GM18508 (cell line): ENCODE data around the gene RGP1.

Source experiments
- ATAC-seq: cut with Tn5 transposase; IDR thresholded peaks from one replicate; pipeline ENCODE4 v1.9.1; 2021; ENCODE audit warnings: moderate number of reproducible peaks; ENCODE audit not compliant: insufficient read depth, unreplicated experiment

The RGP1 gene

DNA sequence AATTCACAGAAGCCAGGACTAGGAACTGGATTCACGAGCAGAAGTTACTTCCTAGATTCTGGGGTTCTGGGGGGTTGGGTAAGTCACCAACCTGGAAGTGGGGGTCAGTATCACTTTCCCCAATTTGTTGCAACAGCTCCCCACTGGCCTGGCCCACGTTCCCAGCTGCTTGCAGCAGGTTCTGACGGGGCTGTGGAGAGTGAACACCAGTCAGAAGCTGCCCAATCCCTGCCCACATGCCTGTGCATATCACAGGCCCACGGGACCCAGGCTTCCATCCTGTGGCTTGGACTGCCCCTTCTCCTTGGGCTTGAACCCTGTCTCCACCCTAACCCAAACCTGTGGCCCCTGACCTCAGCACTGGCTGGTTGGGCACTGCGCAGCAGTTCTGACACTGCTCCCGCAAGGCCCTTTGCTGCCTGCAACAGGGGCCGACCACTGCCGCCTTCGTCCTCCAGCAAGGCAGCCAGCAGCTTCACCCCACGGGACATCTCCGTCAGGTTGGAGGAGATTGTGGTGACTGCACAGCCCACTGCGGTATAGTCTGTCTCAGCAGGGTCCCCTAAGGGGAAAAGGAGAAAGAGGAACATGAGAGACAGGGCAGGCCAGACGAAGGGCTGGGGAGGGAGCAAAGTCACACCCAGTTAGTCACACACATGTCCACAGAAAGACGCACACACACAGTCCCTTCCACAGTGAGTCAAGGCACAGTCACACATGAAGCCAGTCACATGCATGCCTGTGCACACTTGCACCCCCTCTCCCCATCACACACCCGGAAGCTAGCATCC is 30.2 kb upstream of the RGP1 start:
- ATAC-seq = no peak

DNA sequence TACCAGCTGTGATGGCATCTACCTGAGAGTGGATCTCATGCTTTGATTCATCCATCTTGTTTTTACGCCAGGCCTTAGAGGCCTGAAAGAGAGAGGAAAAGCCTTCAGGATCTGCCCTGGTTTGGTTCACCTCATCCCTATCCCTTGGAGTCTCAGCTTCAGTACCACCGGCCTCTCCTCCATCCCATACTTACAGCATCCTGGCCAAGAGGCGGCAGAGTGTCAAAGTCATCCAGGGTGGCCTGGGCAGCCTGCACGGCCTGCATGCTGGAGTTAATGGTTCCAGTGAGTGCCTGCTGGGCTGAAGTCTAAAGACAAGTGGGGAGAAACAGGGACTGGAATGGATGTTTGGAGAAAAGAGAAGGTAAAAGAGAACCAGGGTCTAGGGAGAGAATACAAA is 29.5 kb upstream of the RGP1 start:
- no peak for ATAC-seq

DNA sequence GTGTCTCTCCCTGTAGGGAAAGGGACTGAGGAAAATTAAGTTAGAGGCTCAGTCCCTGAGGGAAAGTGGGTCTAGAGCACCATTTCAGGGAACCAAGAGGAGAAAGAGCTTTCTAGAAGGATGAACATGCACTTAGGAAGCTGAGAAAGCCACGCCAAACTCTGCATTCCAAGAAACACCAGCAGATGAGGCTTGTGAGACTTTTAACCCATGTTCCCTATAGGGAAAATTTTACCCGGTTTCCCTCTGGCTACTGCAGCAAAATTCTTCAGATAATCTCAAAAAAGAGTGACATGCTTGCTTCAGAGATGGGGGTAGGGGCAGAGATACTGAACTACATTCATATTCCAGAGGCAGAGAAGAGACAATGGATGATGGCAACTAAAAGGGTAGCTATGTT is 25.7 kb upstream of the RGP1 start:
- no peak for ATAC-seq

DNA sequence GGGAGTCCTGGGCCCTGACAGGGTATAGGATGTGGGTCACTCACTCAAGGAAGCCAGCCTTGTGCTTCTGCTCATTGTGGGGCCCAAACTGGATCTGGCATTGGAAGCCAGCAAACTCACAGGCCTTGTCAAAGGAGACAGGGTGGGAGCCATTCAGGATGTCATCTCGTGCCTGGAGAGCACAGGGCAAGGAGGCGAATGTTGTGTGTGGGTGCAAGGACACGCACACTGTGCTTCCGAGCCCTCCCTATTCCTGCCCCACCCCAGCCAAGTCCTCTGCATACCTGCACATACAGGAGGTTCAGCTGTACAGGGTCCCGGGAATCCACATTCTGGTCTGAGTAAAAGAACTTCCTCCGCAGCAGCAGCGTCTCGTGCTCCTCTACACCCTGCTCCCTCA is 25.2 kb upstream of the RGP1 start:
- ATAC-seq = no peak

DNA sequence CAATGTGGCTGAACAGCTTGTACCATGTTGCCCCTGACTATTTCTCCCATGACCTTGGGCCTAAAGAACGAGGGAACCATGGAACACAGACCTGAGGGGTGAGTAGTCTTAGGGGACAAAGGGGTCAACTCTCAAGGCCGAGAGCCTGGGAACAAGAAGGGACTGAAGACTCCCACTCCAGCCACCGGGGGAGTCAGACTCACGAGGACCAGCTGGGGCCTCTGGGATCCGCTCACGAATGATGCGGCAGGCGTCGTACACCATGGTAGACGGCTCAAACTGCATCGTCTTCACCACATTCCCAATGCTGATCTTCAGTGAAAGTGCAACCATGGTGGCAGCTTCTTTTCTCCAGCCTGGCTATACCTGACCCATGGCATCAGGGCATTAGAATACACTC is 23.7 kb upstream of the RGP1 start:
- no peak for ATAC-seq

DNA sequence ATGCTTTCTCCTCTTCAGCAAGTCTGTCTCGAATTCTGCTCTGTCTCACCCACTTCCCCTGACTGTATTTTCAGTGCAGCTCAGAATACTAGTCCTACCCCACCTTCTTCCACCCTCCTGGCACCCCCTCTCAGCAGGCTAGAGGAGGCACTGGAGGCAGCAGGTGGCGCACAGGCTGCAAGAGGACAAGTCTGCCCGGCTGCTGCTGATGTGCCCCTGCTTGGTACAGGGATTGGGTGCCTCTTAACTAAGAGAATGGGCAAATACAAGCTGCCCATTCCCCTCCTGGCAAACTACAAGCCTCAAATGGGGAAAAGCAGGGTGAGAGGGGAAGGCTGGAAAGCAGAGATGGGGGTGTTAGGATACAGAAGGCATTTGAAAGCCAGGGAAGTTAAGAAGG is 22.2 kb upstream of the RGP1 start:
- no peak for ATAC-seq

DNA sequence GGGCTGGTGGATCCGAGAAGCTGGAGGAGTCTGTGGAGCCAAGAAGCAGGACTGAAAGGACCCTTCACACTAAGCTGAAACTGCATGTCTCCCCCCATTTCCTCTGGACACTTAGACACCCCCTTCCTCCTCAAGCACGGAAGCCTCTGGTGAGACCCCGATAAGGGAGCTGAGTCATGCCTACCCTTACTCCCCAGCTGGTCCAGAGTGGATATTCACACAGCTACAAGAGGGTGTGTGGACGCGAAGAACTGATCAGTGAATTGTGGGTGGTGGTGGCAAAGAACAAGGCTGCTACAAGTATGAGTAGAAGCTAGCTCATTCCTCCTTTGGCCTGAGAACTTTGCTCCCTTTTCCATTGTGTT is 21.4 kb upstream of the RGP1 start:
- ATAC-seq = no peak

DNA sequence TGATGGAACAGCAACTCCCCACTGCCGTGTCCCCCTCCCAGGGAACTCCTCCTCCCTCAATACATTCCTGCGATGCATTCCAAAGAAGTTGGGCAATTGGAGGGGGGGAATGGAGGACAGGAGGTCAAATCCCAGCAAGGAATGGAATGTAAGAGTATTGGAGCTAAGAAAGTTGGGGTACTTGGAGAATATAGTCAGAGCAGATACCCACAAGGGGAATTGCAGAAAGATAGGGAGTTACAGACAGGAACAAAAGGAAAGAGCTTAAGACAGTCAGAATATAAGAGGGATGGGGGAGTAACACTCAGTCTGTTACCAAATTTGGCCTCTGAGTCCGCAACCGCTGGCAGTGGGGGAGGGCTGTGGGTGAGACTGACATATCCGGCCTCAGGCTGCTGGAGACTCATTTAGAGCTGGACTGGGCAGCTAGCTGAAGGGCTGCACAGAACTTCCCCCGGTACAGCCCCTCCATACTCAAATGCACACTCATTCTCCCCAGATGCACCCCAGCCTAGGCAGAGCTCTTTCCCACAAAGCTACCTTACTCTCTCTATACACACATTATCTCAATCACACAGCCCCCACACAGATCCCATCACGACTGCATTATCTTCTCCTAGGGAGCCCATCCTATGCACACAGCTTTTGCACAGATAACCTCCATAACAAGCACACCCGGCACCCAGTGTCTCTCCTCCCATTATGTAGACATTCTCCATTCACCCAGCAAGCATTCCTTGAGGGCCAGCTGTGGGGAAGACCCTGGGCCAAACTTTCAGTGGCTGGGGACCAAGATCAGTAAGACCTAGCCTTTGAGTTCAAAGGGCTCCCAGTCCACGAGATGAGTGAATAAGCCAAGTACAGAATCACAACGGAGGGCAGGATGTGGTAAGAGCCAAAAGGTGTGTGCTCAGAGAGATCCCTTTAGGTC is 20.8 kb upstream of the RGP1 start:
- no peak for ATAC-seq

DNA sequence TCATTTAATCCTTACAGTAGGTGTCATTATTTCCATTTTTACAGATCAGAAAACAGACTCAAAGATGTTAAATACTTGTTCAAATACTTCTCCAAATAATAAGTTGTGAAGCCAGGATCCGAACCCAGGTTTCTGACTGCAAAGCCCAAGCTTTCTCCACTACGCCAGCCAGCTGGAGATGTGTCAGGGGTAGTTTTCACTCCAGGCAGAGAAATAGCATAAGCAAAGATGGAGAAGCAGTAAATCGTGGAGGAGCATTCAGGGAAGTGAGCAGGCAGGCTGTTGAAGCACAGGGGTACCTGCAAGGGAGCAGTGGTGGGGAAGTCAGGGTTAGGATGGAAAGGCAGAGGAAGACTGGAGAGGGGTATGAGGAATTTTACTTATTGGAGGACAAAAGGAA is 20.0 kb upstream of the RGP1 start:
- ATAC-seq = no peak

DNA sequence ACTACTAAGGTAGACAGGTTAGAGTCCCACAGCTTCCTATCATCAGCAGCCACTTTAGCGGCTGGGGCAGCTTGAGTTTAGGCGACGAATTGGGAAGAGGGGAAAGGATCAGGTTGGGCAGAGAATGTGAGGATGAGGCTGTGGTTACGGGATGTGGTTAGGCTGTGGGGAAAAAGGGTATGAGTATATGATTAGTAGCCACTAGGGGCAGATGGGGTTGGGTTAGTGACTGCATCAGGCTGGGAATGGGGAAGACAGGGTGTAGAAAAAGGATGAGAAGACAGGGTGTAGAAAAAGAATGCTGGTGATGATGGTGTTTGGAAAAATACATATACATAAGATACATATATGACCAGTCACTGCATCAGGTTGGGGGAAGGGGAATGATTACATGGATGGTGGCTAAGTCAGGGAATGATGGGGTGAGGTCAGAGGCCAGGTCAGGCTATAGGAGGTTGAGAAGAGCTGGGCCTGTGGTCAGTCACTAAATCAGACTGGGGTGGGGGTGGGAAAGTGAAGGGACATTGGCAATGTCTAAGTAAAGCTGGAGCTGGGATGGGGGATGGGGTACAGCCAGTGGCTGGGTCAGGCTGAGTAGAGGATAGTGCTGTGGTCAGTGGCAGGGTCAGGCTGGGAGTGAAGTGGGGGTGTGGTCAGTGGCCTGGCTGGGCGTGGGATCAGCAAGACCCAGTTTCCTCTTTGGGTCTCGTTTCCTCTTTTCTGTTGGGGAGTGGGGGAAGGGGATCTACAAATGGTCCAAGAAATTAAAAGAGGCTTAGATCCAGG is 19.2 kb upstream of the RGP1 start:
- no peak for ATAC-seq

DNA sequence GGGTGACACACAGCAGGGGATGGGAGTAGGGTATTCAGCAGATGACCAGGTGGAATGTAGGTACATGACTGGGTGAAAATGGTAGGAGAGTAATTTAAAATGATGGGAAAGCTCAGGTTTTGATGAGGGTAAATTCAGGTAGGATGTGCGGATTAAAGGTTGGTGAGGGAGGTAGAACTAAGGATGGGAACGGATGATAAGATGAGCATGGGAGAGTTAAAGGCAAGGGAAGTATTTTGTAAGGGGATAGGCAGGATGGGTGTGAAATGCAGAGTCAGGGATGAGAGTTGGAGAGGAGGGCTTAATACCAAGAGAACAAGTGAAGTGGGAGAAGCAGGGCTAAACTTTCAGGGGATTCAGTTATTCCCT is 18.6 kb upstream of the RGP1 start:
- ATAC-seq = no peak

DNA sequence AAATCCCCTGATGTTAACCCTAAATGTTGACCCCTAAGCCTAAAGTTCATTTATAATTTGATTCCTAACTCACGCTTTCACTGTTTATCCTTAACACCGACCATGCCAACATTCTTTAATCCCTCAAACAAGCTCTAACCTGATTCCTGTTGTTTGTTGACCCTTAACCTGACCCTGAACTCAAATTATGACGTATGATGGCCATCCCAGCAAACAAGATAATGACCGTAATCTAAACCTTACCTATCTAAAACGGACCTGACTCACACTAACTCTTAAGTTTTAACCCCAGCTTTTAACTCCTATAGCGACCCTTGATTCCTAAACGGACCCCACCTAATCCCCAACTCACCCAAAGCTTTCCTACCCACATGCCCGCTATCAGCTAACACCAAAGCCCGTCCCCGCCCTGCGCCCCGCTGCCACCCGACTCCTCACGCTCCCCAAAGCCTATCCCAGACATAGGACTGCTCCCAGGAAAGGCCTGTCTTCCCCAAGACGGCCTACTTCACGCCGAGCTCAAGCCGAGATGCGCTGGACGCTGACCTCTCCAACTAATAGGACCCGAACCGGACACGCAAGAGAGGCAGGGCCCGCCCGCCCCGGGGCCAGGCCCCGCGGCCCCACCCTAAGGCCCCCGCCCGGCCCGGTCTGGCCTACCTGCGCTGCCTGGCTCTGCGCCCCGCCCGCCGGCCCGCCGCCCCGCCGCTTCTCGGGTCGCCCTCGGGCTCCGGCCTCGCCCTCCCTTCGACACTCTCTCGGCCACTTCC is 17.5 kb upstream of the RGP1 start:
- no peak for ATAC-seq

DNA sequence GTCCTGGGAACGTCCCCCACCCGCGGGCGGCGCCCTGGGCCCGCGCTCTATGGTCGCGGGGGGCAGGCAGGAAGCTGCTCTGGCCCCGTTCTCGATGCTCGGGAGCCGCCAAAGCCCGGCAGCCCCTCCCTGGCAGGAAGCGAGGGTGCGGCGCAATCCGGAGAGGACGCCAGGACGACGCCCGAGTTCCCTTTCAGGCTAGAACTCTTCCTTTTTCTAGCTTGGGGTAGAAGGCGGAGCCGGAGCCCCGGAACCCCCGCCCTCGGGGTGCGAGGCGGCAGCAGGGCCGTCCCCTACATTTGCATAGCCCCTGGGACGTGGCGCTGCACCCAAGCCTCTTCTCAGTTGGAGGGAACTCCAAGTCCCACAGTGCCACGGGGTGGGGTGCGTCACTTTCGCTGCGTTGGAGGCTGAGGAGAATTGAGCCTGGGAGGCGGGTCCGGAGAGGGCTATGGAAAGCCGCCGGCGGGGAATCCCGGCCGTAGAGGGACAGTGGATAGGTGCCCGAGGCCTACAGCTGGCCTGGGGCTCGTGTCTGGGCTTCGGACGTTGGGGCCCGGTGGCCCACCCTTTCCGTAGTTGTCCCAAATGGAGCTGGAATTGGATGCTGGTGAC is 16.8 kb upstream of the RGP1 start, which contains the start of the genes CREB3 and TLN1:
TSS of gene CREB3 (plus strand) at position 482 of the 615 bp plus-strand sequence. CDS start at position 589, 107 bp downstream.
TSS of gene TLN1 (minus strand) at position 11 of the 615 bp plus-strand sequence. CDS start 6,501 bp downstream, outside the sequence.
- peak; percentile 65 for ATAC-seq

DNA sequence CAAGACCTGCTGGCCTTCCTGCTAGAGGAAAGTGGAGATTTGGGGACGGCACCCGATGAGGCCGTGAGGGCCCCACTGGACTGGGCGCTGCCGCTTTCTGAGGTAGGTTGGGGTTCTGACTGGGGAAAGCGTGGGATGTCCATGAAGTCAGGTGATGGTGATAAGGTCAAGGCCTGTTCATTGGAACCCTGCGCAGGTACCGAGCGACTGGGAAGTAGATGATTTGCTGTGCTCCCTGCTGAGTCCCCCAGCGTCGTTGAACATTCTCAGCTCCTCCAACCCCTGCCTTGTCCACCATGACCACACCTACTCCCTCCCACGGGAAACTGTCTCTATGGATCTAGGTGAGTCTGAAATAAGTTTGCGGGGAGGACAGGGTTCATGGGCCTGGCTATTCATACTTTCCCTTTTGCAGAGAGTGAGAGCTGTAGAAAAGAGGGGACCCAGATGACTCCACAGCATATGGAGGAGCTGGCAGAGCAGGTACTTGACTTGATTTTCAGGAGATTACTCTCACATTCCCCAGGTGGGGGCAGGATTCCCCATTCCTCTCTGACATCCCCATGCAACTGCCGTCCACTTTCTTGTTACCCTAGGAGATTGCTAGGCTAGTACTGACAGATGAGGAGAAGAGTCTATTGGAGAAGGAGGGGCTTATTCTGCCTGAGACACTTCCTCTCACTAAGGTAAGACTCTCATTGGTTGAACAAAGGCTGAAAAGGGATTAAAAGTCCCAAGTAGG is 16.1 kb upstream of the RGP1 start:
- ATAC-seq = no peak

DNA sequence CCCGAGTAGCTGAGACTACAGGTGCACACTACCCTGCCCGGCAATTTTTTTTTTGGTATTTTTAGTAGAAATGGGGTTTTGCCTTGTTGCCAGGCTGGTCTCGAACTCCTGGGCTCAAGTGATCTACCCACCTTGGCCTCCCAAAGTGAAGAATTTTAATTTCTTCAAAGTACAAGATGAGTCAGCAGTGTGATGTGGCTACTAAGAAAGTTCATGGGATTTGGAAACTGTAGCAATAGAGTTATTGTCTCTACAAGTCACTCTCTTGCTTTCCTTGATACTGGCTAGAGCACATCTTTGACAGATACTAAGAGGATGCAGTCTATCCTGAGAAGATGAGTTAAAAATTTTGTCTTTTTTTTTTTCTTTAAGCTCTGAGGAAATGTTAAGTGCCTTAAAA is 15.0 kb upstream of the RGP1 start:
- ATAC-seq = no peak

DNA sequence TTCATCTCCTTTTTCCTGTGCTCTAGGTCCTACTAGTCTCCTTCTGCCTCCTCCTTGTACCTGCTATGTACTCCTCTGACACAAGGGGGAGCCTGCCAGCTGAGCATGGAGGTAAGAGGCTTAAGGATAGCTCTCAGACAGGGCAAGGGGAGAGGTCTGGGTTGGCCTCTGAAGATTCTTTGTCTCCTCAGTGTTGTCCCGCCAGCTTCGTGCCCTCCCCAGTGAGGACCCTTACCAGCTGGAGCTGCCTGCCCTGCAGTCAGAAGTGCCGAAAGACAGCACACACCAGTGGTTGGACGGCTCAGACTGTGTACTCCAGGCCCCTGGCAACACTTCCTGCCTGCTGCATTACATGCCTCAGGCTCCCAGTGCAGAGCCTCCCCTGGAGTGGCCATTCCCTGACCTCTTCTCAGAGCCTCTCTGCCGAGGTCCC is 12.9 kb upstream of the RGP1 start:
- no peak for ATAC-seq

DNA sequence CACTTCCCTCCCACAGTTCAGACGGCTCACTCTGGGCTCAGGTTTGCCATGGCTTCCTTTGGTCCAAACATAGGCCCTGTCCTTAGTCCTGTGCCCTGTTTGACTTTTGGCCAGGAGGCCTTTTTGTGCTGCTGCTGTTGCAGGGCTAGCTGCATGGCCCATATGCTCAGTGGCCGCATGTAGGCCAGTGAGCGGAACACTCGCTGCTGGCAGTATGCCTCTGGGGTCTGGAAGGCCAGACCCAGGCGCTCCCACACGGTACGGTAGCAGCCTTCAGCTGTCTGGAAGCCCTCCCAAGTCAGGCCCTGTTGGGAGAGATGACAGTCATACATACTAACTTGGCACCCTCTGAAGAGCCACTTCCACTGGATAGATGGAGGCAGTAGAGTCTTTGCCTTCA is 11.9 kb upstream of the RGP1 start:
- ATAC-seq = no peak

DNA sequence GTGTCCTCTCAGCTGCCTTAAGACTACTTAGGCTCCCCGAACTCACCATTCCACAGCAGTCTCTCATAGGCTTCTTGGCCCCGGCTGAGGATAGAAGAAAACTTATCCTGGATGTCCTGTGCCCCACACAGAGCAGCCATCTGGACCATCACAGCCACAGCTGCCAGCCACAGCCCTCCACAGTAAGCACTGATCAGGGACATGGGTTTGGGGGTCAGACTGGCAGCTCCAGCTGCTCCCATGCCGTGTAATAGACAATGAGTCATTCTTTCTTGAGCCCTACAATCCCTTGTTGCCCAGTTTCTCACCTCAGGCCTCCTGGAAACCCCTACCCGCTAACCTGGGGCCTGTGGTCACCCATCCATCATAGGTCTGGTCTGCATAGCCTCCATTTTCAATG is 10.9 kb upstream of the RGP1 start:
- no peak for ATAC-seq

DNA sequence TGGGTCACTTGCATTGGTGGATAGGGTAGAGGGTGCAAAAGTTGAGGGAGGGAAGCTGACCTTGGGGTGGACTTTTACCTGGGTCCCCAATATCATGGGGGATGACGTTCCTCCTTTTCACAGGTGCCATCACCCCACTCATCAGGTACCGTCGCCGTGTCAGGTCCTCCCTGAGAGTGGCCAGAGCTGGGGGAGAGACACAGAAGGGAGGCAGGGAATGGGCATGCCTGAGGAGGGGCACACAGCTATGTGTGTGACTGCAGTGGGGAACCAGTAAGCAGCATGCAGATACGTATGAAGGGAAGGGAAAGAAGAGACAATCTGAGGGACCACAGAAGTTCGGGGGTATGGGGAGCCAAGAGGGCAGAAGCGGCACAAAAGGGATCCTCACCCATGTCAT is 10.2 kb upstream of the RGP1 start:
- ATAC-seq = no peak
